Measurements from ENCODE around the gene MST1. TPM values are rescaled to one million over a fixed set of nuclear protein-coding genes. Genes with fewer than 3 reads are reported as not detected.

Gene MST1
- total and polyA plus RNA-seq, 9 of the 15 experiments (the other 6 are each of a cell fraction or from before 2014, with no cell fraction given) = 0.08 to 1.8 (median 0.40) TPM

DNA sequence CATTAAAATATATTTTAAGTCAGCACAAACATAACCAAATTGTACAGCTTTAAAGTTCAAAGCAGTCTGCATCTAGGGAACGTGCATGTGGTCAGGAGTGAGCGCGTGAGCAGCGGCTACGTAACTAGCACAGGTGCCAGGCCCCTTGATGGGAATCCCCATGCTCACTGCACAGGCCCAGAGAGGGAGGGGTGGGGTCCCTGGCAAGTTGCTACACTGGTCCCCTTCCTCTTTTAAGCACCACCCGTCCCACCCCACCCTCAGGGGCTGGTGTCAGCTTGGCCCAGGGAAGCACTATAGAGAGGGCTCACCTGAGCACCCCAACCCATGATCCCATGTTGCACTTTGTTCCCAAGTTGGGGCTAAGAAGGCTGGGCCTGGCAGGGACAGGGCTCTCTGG is 35.3 kb upstream of the MST1 start:
- Histone ChIP-seq H3K4me2 (ENCODE audit: insufficient read depth, low read length) (peak overlapping the region; percentile 81), H3K4me1 (replicated peaks in 1 of 2; ENCODE audit: control insufficient read depth in 2 of 2, insufficient read depth in 2 of 2, low read length in 2 of 2) (peaks cover 2 to 33% of the 10 kb centered on the region in 2 experiments; a peak in 4 of 5 replicates), H3K9me3 (replicated peaks; ENCODE audit: control insufficient read depth, insufficient read depth, low read depth, low read length) (no peaks in the 10 kb centered on the region), H3K9ac (ENCODE audit: insufficient read depth in 1 of 2, low read depth in 2 of 2, low read length in 2 of 2) (peak overlapping the region; percentile 95 to 96), H3K4me3 (peak overlapping the region; percentile 99), H4K20me1 (replicated peaks; ENCODE audit: control insufficient read depth, insufficient read depth, low read length) (0 out of 2 replicates have a peak, but pooled peaks cover 3% of the 10 kb centered on the region), H3K79me2 (ENCODE audit: control insufficient read depth, insufficient read depth, low read length) (peaks cover 12% of the 10 kb centered on the region), H3K36me3 (ENCODE audit: control insufficient read depth, insufficient read depth, low read length) (peaks cover 62% of the 10 kb centered on the region; the same call in 2 of the 3 replicates), H3K9me1 (ENCODE audit: control insufficient read depth, insufficient read depth, low read length) (no peaks in the 10 kb centered on the region), H2AFZ (ENCODE audit: low read depth, low read length) (peak overlapping the region; percentile 86; the same call in 1 of the 2 replicates), H3K27ac (ENCODE audit: extremely low read depth, low read depth, low read length) (peak overlapping the region; percentile 91), H3K27me3 (ENCODE audit: control insufficient read depth in 2 of 2, insufficient read depth in 2 of 2, low read length in 2 of 2) (no peaks in the 10 kb centered on the region)
- DNase-seq (ENCODE audit: extremely low read depth in 1 of 4, low spot score in 3 of 4) (peak in 1 of 4 experiments; percentile 32), ATAC-seq (peak; percentile 20), FAIRE-seq (no peak)
- BruUV-seq (replicated peaks) = no TSS peak
- WGBS (ENCODE audit: insufficient coverage, low coverage, missing lambda C conversion rate) = 11% methylated on average over 5 of the region's 6 CpGs
- ChIA-PET POLR2A (interaction anchor here (0.6 to 1.4 kb wide), 7 partner anchors 7 to 78 kb away, joined by 3 to 6 read pairs (median 3); no protein-coding TSS in a partner anchor), CTCF (ENCODE audit: low intra/inter-chr PET ratio) (no interaction called here)
- intact Hi-C loops (cut with micrococcal nuclease) = loop anchor here (5.0 kb wide), 1 partner anchor 113 kb away; no protein-coding TSS in a partner anchor
- peak; percentile 16 for TF ChIP-seq KDM5B (IDR thresholded peaks at IDR 0.05; ENCODE audit: insufficient replicate concordance, low read depth, low read length)
- TF ChIP-seq ARID1B (IDR thresholded peaks at IDR 0.05) = 0 out of 2 replicates have a peak, but pooled peaks have one; percentile 12
- TF ChIP-seq ZNF134 (CRISPR knock-in tag; conservative IDR thresholded peaks at IDR 0.05) = no peak
- TF ChIP-seq, protein P1, sequence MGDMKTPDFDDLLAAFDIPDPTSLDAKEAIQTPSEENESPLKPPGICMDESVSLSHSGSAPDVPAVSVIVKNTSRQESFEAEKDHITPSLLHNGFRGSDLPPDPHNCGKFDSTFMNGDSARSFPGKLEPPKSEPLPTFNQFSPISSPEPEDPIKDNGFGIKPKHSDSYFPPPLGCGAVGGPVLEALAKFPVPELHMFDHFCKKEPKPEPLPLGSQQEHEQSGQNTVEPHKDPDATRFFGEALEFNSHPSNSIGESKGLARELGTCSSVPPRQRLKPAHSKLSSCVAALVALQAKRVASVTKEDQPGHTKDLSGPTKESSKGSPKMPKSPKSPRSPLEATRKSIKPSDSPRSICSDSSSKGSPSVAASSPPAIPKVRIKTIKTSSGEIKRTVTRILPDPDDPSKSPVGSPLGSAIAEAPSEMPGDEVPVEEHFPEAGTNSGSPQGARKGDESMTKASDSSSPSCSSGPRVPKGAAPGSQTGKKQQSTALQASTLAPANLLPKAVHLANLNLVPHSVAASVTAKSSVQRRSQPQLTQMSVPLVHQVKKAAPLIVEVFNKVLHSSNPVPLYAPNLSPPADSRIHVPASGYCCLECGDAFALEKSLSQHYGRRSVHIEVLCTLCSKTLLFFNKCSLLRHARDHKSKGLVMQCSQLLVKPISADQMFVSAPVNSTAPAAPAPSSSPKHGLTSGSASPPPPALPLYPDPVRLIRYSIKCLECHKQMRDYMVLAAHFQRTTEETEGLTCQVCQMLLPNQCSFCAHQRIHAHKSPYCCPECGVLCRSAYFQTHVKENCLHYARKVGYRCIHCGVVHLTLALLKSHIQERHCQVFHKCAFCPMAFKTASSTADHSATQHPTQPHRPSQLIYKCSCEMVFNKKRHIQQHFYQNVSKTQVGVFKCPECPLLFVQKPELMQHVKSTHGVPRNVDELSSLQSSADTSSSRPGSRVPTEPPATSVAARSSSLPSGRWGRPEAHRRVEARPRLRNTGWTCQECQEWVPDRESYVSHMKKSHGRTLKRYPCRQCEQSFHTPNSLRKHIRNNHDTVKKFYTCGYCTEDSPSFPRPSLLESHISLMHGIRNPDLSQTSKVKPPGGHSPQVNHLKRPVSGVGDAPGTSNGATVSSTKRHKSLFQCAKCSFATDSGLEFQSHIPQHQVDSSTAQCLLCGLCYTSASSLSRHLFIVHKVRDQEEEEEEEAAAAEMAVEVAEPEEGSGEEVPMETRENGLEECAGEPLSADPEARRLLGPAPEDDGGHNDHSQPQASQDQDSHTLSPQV (IDR thresholded peaks at IDR 0.05) = peak; percentile 64; the same call in 1 of the 2 replicates
- TF ChIP-seq, protein P2, sequence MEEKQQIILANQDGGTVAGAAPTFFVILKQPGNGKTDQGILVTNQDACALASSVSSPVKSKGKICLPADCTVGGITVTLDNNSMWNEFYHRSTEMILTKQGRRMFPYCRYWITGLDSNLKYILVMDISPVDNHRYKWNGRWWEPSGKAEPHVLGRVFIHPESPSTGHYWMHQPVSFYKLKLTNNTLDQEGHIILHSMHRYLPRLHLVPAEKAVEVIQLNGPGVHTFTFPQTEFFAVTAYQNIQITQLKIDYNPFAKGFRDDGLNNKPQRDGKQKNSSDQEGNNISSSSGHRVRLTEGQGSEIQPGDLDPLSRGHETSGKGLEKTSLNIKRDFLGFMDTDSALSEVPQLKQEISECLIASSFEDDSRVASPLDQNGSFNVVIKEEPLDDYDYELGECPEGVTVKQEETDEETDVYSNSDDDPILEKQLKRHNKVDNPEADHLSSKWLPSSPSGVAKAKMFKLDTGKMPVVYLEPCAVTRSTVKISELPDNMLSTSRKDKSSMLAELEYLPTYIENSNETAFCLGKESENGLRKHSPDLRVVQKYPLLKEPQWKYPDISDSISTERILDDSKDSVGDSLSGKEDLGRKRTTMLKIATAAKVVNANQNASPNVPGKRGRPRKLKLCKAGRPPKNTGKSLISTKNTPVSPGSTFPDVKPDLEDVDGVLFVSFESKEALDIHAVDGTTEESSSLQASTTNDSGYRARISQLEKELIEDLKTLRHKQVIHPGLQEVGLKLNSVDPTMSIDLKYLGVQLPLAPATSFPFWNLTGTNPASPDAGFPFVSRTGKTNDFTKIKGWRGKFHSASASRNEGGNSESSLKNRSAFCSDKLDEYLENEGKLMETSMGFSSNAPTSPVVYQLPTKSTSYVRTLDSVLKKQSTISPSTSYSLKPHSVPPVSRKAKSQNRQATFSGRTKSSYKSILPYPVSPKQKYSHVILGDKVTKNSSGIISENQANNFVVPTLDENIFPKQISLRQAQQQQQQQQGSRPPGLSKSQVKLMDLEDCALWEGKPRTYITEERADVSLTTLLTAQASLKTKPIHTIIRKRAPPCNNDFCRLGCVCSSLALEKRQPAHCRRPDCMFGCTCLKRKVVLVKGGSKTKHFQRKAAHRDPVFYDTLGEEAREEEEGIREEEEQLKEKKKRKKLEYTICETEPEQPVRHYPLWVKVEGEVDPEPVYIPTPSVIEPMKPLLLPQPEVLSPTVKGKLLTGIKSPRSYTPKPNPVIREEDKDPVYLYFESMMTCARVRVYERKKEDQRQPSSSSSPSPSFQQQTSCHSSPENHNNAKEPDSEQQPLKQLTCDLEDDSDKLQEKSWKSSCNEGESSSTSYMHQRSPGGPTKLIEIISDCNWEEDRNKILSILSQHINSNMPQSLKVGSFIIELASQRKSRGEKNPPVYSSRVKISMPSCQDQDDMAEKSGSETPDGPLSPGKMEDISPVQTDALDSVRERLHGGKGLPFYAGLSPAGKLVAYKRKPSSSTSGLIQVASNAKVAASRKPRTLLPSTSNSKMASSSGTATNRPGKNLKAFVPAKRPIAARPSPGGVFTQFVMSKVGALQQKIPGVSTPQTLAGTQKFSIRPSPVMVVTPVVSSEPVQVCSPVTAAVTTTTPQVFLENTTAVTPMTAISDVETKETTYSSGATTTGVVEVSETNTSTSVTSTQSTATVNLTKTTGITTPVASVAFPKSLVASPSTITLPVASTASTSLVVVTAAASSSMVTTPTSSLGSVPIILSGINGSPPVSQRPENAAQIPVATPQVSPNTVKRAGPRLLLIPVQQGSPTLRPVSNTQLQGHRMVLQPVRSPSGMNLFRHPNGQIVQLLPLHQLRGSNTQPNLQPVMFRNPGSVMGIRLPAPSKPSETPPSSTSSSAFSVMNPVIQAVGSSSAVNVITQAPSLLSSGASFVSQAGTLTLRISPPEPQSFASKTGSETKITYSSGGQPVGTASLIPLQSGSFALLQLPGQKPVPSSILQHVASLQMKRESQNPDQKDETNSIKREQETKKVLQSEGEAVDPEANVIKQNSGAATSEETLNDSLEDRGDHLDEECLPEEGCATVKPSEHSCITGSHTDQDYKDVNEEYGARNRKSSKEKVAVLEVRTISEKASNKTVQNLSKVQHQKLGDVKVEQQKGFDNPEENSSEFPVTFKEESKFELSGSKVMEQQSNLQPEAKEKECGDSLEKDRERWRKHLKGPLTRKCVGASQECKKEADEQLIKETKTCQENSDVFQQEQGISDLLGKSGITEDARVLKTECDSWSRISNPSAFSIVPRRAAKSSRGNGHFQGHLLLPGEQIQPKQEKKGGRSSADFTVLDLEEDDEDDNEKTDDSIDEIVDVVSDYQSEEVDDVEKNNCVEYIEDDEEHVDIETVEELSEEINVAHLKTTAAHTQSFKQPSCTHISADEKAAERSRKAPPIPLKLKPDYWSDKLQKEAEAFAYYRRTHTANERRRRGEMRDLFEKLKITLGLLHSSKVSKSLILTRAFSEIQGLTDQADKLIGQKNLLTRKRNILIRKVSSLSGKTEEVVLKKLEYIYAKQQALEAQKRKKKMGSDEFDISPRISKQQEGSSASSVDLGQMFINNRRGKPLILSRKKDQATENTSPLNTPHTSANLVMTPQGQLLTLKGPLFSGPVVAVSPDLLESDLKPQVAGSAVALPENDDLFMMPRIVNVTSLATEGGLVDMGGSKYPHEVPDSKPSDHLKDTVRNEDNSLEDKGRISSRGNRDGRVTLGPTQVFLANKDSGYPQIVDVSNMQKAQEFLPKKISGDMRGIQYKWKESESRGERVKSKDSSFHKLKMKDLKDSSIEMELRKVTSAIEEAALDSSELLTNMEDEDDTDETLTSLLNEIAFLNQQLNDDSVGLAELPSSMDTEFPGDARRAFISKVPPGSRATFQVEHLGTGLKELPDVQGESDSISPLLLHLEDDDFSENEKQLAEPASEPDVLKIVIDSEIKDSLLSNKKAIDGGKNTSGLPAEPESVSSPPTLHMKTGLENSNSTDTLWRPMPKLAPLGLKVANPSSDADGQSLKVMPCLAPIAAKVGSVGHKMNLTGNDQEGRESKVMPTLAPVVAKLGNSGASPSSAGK (IDR thresholded peaks at IDR 0.05) = peak; percentile 43
- in situ Hi-C loops (cut with MboI) = no loop called here
